ENCODE measurements around the gene POU3F3.

DNA sequence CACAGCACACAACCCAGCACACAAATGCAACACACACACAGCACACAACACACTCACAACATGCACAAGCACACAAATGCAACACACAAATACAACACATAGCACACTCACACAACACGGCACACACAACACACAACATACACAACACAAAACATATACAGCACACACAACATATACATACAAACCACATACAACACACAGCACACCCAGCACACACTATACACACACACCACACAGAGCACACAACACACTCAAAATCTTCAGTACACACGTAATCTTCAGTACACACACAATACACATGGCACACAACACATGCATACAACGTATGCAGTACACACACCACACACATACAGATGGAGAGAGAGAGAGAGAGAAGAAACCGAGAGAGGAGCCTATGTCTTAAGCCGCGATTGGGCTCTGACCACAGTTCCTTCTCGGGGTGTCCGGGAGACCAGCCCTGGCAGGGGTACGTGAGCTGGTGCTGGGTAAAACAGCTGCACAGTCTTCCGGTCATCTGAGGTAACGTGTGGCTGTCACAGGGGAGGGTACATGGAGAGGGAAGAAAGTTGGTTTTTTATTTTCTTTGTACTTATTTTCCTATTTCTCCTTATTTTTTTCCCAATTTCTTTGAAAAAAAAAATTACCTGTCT, 25.1 kb downstream of the POU3F3 start:
- TF ChIP-seq, protein P1, sequence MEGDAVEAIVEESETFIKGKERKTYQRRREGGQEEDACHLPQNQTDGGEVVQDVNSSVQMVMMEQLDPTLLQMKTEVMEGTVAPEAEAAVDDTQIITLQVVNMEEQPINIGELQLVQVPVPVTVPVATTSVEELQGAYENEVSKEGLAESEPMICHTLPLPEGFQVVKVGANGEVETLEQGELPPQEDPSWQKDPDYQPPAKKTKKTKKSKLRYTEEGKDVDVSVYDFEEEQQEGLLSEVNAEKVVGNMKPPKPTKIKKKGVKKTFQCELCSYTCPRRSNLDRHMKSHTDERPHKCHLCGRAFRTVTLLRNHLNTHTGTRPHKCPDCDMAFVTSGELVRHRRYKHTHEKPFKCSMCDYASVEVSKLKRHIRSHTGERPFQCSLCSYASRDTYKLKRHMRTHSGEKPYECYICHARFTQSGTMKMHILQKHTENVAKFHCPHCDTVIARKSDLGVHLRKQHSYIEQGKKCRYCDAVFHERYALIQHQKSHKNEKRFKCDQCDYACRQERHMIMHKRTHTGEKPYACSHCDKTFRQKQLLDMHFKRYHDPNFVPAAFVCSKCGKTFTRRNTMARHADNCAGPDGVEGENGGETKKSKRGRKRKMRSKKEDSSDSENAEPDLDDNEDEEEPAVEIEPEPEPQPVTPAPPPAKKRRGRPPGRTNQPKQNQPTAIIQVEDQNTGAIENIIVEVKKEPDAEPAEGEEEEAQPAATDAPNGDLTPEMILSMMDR (IDR thresholded peaks at IDR 0.05; ENCODE audit: low read depth, low read length, poor library complexity, severe bottlenecking): no peak
- no peak for TF ChIP-seq EZH2phosphoT487 (IDR thresholded peaks at IDR 0.05; ENCODE audit: borderline replicate concordance, low read length)
